Measurements from ENCODE around the gene CNN3.

The CNN3 gene

DNA sequence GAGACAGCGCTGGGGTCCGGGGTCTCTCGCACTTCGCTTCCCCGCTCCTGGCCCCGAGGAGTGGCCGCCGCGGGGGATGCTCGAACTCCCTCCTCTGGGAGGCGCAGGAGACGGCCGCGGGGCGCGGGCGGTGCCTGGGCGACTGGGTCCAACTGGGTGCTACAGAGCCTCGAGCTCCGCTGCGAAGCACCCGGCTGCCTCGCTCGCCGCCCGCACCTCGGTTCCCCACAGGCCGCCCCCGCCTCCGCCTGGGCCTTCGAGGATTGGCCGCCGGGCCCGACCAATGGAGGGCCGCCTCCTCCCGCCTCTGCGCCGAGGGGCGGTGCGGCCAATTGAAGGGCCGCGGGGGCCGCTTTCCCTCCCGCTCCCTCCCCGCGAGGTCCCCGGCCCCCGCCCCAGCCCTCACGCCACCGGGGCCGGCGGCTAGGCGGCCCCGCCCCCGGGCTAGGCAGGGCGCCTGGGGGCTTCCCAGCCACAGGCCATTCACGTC, at the start of gene CNN3:
Gene CNN3 (minus strand): TSS at position 196 of the 490 bp plus-strand sequence. CDS start 216 bp downstream, outside the sequence.
- peak; percentile 97 for DNase-seq (ENCODE audit: low spot score)

DNA sequence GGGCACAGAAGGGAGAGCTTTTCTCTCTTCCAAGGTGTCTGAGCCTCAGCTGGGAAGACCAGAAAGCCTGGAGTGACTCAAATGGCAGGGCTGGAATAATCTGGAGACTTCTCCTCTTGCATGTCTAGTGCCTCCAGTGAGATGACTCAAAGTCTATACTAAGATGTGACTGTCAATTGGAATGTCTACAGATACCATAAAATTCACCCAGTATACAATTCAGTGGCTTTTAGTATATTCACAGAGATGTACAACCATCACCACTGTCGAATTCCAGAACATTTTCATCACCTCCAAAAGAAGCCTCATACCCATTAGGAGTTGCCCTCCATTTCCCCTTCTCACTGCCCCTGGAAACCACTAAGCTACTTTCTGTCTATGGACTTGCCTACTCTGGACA, 47.9 kb upstream of the CNN3 start:
- peak; percentile 97 for DNase-seq (ENCODE audit: low spot score)

DNA sequence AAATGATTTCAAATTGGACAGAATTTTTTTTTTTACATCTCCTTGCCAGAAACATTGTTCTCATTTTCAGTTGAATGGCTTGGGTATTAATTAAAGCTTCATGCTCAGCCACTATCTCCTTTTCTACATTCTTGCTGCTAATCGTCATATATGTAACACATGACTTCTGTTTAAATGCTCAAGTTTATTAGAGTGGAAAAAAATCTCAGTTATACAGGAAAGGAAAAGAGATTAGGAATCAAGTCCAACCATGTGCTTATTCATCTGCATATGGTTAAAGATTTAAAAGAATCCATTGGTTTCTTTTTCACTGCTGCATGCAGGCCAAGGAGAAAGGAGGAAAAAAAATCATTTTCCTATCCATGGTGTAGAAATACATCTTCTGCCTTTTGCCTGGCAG, 47.3 kb upstream of the CNN3 start:
- DNase-seq (ENCODE audit: low spot score): peak; percentile 93

DNA sequence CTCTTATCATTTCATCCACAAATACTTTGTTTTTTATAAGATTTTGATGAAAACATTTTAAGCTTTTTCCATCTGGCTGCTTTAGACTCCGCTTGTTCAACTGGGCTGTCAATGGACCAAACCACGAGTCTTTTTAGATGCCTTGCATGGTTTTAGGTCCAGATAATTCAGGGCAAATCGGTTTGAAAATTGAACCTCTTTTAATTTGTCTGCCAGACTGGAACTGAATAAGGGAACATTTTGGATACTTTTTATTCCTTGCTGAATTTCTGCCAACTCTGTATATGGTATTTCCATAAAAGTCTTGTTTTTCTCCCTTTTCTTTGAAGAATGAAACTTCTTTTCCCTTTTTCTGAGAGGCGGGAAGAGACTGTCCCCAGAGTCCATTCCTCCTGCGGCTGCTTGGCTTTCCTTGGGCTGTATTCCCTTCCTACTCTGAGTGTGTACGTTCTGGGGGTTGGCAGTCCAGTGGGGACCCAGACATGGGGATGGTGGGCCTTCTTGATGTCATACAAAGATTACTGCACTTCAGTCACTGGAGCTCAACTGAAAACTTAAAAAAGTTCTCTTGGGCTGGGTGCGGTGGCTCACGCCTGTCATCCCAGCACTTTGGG, 46.5 kb upstream of the CNN3 start:
- DNase-seq (ENCODE audit: low spot score): no peak

DNA sequence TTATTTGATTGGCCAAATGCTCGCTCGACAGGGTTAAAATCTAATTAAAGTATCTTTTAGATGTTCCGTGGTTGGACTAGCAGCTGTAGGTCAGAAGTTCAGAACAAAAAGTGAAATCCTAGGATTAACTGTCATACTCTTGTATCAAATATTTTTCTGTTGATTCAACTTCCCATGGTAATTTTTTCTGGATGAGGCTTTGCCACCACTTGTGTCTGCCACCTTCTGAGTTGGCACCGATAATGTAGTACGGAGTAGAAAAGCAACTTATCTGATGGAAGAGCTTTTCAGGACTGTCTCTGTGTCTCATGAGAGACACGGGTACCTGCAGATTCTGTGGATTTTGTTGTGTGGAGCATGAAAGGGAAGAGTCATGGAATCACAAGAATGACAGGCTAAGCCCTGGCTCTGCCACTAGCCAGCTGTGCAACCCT, 44.6 kb upstream of the CNN3 start:
- DNase-seq (ENCODE audit: low spot score): peak; percentile 84

DNA sequence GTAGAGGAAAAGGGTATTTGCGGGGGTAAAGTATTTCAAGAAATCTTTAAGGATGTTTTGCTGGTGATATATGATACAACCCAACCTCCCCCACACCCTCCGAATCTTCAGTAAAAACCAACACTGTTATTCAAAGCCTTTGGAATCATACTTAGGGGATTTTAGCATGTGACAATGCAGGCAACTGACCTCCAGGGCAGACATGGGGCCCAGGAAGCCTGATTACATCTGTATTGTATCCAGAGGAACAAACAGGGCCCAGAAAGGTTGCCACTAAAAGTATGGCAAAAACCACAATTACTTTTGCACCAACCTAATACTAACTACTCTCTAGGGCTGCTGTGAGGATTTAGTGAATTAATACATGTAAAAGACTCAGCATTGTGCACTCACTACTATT, 43.9 kb upstream of the CNN3 start:
- no peak for DNase-seq (ENCODE audit: low spot score)

DNA sequence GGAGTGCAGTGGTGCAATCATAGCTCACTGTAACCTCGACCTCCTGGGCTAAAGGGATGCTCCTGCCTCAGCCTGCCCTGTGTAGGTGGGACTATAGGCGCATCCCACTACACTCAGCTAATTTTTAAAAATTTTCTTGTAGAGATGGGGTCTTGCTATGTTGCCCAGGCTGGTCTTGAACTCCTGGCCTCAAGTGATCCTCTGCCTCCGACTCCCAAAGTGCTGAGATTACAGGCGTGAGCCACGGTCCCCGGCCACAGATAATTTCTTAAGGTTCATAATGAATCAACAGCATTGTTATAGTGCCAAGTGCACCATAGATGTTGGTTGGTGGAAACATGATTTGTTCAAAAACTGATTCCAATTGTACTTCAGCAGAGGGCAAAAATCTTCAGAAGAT, 42.2 kb upstream of the CNN3 start:
- no peak for DNase-seq (ENCODE audit: low spot score)

DNA sequence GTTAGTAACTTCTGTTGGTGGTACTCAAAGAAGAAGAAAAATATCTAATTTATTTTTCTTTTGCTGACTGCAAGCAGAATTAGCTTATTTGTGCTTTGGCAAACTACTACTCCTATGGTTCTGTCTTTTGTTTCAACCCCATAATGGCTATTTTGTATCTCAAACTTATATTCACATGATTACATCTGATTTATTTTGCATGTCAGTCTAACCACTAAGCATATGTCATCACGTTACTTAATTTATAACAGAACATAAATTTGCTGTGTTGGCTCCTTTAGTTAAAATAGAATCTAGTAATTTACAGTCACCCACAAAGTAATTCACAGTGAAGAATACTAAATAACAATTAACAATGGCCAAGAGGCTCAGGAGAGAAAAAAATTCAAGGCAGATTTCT, 39.1 kb upstream of the CNN3 start:
- DNase-seq (ENCODE audit: low spot score): no peak

DNA sequence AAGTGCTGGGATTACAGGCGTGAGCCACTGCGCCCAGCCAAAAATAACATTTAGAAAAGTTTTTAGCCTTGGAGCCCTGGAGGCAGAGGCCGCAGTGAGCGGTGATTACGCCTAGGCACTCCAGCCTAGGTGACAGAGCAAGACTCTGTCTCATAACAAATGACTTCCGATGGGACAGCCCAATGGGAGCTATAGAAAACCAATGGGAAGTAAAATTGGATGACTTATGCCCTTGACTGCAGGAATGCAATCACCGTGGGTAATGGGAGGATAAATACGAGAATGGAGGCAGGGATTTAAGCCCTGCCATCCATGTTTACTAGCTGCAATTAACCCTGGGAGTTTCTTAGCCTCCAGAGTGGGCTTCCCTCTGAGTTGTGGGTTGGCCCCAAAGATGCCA, 37.0 kb upstream of the CNN3 start:
- no peak for DNase-seq (ENCODE audit: low spot score)

DNA sequence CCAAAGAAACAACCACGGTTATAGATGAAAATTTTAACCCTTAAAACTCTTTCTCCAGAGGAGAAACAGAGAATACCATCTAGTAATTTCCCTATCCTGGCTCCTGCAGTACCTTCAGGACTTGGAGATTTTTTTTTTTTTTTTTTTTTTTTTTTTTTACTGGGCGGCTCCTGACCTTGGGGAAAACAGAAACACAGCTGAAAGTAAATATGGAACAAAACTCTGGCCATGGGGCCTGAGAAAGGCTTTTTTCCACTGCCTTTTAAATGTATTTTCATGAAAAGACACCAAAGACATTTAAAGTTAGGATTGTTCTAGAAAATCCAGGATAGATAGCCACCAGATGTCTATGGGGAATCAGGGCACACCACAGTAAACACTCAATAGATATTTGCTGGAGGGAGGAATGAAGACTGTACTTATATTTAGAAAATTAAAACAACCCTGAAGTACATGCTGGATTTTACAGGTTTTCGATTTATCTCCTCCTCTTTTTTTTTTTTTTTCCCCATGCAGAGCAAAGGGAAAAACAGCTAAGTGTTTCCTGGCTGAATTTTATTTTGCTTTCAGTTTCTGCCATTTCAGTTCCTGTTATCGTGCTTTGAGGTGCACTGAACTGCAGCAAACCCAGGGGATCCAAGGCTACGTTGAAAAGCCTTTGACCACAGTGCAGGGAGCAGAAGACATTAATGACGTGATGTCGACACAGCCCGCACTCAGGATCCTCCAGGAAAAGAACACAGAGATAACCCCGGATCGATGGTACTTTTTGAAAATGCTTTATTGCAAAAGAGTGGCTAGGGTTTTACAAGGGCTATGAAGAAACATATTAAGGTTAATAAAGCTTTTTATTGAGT, 35.7 kb upstream of the CNN3 start:
- peak; percentile 81 for DNase-seq (ENCODE audit: low spot score)

DNA sequence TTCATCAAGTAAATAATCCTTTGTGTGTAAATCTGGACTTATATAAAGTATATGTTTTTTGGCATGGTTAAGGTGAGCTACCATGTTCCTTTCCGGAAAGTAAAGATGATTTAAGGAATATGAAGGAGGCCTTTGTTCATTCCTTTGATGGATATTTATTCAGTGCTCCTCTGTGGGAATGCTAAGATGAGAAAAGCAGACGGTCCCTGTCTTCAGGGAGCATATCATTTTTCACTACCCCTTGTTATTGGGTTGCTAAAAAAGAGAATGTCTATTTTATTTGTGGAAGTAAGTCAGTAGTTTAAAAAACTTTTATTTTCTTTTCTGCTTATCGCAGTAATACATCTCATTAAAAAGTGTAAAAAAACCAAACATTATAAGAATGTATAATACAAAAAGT, 35.1 kb upstream of the CNN3 start:
- DNase-seq (ENCODE audit: low spot score): no peak

DNA sequence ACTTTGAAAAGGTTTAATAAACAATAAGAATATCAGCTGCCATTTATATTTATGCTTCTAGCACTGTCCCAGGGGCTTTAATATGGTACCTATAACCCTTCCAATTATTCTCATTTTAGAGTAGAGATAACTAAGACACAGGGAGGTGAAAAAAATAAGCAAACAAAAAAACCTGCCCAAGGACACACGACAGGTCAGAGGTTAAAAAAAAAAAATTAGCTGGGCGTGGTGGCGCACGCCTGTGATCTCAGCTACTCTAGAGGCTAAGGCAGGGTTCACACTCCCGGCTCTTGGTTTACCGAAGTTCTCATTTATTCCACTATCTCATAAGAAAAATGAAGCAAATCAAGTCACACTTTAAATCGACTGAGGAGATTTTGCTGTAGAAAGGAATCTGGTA, 34.7 kb upstream of the CNN3 start:
- DNase-seq (ENCODE audit: low spot score): no peak

DNA sequence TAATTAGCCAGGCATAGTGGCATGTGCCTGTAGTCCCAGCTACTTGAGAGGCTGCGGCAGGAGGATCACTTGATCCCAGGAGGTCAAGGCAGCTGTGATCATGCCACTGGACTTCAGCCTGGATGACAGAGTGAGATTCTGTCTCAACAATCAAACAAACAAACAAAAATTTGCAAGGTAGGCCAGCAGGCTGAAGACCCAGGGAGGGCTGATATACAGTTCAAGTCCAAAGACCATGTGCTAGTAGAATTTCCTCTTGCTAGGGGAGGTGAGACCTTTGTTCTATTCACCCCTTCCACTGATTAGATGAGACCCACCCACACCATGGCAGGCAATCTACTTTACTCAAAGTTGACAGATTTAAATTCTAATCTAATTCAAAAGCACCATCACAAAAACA, 31.2 kb upstream of the CNN3 start:
- no peak for DNase-seq (ENCODE audit: low spot score)

DNA sequence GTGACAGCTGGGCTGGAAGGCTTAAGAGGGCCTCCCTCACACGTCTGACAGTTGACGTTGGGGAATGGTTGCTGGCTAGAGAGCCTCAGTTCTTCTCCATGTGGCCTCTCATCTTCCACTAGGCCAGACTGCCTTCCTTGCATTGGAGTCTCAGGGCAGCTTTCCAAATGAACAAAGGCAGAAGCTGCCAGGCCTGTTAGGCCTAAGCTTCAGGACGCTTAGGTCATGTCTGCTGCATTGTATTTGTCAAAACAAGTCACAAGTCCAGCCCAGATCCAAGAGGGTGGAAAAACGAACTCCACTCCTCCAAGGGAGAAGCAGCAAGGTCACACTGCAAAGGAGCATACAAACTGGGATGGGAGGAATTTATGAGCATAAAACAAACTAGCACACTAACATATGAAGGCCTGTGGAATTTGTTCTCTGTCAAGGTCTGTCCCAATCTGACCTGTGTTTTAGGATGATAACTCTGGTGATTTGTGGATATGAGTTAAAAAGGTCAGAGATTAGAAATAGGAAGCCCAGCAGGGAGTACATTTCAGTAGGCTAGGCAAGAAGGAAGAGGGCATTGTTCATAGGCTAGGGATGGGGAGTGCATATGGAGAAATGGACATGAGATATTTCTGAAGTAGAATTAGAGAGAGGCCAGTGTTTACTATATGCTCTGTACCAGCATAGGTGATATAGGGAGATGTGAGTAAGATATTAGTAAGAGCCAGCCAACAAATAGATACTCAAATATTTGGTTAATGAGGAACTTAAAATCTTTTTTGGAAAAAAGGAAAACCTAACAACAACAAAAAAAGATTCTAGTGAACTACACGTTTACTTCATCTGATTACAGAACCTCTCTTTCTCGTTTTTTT, 29.1 kb upstream of the CNN3 start:
- DNase-seq (ENCODE audit: low spot score): no peak

DNA sequence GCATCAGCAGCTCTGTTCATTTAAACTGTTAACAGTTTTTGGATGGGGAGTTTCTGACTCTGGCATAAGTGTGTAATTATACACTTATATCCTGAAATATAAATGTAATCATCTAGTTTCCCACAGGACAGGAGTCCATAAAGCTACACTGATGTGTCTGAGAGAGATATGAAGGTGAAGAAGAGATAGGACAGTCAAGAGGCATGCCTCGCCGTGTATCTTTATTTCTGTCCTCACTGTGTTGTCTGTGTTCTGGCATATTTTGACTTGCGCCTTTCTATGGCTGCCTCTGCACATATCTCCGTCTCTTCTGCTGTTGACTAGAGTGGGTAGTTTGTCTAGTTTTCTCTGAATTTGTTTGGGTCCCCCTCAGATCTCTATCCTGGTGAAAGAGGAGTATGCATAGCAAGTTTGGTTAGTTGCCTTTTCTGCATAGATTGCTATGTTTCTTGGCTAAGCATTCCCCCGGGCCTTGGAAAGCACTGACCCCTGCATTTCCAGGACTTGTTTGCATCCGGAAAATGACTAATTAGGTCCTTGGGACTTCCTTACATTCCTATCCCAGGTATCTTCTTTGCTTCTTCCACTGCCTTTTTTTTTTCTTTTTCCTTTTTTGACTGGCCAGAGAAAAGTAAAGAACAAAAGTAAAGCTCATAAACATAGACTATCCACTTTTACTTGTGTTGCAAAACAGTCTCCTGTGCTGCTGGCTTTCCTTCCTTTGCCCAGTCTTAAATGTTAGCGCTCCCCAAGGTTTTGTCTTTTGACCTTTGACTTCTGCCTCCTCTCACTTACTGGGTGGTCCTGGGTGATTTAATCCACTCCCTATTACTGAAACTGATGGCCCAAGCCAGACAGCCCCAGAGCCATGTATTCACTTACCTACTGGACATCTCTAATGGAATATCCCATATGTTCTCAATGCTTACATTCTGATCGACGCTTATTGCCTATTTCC, 27.6 kb upstream of the CNN3 start:
- DNase-seq (ENCODE audit: low spot score): peak; percentile 53

DNA sequence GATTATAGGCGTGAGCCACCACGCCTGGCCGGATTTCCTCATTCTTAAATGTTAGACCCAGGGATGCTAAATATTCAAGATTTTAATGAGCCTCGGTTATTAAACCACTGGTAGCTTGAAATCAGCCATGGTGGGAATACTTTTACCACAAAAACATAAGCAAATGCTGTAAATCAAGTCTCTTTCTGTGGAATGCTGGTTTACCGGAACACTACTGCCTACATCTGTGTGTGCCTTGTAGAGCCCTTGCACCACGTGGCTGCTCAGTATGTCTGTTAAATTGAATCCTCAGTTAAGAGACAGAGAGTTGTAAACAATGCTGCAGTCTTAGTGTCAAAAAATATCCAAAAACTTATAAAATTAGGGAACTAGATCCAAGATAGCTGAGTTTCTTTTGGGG, 26.8 kb upstream of the CNN3 start:
- DNase-seq (ENCODE audit: low spot score): no peak

DNA sequence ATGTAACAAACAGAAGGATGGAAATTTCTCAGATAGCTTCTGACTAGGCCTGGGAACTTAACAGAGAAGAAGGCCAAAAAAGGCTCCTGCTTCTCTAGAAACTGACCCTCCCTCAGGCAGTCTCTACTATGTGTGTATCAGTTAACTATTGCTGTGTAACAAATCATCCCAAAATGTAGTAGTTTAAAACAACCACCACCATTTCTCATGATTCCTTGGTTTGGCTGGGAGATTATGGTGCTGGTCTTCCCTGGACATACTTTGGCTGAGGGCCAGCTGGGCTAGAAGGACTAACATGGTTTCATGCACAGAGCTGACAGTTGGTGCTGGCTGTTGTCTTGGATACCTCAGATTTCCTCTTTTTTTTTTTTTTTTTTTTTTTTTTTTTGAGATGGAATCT, 26.2 kb upstream of the CNN3 start:
- DNase-seq (ENCODE audit: low spot score): no peak

DNA sequence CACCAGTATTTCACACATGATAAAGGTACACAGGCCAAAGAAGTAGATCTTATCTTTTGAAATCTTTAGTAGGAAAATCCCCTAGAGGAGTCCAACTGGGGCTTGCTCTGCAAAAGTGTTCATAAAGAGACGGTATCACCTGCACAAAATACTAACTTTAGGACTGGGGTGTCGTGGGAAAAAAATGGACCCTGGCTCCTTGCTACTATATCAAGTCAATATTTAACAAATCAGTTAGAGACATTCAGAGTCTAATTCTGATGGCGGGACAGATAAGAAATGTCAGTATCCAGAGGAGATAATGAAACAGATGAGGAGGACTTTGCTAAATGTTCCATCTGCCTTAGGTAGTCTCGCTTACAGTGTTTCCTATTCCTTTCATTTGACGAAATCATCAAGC, 25.6 kb upstream of the CNN3 start:
- no peak for DNase-seq (ENCODE audit: low spot score)

DNA sequence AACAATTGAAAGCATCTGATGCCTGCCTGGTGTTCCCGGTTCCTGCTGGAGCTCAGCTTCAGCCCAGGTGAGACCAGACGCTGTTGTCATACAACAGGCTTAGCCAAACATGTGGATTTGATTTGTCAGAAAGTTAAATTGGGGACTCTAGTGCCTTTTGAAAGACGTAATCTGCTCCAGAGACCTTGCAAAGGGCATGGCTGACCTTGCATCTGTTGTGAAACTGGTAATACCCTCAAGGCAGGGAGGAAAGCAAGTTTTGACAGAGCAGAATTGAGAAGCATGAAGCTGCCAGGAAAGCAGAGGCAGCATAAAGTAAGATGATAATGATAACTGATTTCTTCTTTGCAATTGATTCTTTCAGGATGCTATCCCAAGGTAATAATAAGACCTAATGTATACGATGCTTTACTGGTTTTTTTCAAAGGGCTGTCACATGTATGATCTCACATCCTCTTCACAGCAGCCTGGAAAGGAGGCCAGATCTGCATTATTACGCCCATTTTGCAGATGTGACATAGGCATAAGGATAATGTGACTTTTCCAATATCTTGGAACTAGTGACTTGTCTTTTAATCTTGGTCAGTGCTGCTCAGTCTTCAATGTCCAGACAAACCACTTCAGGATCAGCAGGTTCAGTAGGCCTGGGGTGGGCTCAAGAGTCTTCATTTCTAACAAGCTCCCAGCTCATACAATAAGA, 24.7 kb upstream of the CNN3 start:
- DNase-seq (ENCODE audit: low spot score): no peak

DNA sequence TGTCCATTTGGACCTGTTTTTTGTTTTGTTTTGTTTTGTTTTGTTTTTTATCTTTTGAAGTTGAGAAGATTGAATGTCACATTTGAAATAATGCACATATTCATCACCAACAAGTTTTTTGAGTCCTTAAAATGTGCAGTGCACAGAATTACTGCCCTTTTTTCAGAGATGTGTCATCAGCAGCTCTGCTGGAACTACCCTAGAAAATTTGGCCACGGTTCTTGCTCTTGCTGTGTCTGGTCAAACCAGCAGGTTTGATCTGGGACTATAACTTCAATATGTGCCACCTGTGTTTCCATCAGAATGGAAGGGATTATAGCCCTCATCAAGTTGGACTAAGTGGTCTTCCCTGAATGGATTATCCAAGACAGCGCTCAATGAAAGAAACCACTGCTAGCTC, 24.1 kb upstream of the CNN3 start:
- DNase-seq (ENCODE audit: low spot score): no peak

Data from kidney tubule cell (primary cell).